GM21723 (cell line): ENCODE data around the gene PDCD5.
"Not testable (repeated sequence)": the region's sequence is repeated elsewhere in the genome, so short reads cannot be mapped to it uniquely, and the experiment has no call there.

Experiments
- ATAC-seq: cut with Tn5 transposase; IDR thresholded peaks from one replicate; pipeline ENCODE4 v1.9.1; 2021; ENCODE audit warnings: mild to moderate bottlenecking, moderate library complexity; ENCODE audit not compliant: unreplicated experiment

Gene PDCD5

GRCh38 chr19:32580901-32581704 lies at the start of gene PDCD5:
Gene PDCD5, plus strand, starts transcription at chr19:32581190. Its CDS starts 72 bp downstream, at chr19:32581262.
- peak; percentile 89 for ATAC-seq

DNA sequence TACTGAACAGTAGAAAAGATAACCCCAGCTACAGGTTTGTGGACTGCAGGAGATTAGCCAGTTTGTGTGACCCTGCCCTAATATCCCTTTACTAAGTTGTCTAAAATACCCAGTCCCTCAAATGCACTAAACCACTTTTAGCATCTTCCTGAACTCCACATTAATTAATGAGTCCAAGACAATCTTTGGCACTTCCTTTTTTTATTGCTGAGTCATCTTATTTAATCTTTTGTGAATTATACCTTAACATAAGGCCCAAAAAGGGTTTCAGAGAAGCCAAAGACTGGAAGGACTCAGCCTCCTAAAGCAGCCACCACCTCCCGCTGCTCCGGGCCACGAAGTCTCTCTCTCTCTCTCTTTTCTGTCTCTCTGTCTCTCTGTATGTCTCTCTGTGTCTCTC lies 48.8 kb upstream of the PDCD5 start:
- ATAC-seq = no peak

DNA sequence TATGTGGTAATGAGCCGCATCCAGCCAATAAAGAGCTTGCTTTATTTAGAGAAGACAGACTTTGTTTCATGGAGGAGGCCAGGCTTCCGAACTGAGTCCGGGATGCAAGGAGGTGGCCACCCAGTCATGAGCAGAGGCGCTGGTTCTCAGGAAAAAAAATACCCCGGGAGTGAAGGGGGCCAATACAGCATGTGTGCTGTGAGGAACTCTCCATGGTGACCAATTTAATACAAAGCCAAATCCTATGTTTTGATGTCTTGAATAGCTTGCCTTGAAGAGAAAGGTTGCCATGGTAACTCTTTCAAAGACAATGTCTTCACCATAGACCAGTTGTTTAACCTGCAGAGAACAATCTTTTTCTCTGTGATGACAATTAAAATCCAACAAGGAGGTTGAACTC lies 43.4 kb upstream of the PDCD5 start:
- ATAC-seq = no peak

DNA sequence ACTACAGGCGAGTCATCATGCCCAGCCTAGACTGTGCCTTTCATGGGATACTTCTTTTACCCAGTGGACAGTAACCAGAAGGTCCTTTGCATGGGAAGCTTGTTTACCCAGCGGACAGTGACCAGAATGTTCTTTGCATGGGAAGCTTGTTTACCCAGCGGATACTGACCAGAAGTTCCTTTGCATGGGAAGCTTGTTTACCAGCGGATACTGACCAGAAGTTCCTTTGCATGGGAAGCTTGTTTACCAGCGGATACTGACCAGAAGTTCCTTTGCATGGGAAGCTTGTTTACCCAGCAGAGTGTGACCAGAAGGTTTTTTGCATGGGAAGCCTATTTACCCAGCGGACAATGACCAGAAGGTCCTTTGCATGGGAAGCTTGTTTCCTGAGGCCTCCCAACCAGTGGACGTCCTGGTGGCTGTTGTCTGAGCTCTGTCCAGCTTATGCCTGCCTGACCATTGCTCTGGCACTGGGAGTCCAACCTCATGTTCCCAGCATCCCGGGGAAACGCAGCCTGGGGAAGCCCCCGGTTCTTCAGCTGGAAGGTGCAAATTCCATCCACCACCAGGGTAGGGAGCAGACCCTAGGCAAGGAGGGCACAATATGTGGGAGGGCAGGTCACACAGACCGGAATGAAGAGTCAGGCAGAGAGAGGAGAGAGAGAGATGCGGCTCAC lies 41.6 kb upstream of the PDCD5 start:
- no peak for ATAC-seq

GRCh38 chr19:32540621-32541020 lies 40.4 kb upstream of the PDCD5 start:
- no peak for ATAC-seq

DNA sequence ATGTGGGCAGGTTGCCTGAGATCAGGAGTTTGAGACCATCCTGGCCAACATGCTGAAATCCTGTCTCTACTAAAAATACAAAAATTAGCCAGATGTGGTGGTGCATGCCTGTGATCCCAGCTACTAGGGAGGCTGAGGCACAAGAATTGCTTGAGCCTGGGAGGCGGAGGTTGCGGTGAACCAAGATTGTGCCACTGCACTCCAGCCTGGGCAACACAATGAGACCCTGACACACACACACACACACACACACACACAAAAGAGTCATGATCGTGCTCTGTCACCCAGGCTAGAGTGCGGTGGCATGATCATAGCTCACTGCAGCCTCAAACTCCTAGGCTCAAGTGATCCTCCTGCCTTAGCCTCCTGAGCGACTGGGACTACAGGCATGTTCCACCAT lies 39.6 kb upstream of the PDCD5 start:
- ATAC-seq = not testable (repeated sequence)

DNA sequence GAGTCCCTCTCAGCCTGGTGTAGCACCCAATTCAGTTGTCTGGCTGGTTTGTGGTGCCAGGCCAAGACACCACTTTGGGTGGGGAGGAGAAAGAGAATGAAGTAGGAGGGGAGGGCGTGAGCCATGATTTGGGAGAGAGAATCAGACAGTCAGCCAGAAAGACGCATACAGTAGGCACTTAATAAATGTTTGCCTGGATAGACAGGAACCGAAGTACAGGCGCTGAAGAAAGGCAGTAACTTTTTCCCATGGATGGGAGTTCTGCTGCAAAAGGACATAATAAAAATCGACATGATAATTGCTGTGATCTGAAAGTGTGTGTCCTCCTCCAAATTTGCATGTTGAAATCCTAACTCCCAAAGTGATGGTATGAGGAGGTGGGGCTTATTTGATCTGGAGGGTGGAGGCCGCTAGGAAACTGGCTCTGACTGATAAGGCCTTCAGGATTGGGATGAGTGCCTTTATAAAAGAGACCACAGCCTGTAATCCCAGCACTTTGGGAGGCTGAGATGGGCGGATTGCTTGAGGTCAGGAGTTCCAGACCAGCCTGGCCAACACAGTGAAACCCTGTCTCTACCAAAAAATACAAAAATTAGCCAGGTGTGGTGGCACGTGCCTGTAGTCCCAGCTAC lies 38.4 kb upstream of the PDCD5 start:
- no peak for ATAC-seq

DNA sequence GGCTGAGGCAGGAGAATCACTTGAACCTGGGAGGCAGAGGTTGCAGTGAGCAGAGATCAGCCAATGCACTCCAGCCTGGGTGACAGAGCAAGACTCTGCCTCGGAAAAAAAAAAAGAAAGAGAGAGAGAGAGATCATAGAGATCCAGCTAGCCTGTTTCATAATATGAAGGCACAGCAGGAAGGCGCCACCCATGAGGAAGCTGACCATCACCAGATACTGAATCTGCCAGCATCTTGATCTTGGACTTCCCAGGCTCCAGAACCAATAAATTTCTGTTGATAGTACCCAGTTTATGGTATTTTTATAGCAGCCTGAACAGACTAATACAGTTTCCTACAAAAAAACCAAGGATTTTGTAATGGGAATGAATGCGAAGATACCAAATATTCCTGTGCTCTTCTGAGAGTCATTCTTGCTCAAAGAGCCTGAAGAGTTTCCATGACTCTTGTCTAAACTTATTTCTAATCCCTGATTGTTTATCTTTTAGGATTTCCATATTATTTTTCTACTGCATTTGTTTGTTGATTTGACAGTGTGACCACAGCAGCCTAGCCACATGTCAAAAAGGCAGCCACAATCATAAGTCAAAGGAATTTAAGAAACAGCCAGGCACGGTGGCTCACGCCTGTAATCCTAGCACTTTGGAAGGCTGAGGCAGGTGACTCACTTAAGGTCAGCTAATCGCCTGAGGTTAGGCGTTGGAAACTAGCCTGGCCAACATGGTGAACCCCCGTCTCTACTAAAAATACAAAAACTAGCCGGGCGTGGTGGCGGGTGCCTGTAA lies 37.7 kb upstream of the PDCD5 start:
- no peak for ATAC-seq

DNA sequence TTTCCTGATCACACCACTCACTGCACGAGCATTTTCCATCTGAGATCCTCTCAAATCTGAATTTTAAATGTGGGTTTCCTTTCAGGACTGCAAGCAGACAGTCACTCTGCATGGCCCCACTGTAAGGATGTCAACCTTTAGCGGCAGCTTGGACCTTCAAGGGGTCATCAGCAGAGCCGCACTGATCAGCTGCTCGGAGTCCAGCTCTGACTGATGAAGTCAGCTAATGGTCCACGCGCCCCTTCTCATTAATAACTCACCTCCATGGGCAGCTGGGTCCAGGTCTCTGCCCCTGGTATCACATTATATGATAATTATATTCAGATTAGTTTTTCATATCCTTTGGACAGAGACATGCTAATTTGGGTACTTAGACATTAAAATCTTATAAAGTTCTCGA lies 36.1 kb upstream of the PDCD5 start:
- no peak for ATAC-seq

- no peak for ATAC-seq
These were observed 30.3 kb upstream of the PDCD5 start for GRCh38 chr19:32550666-32551065.

- no peak for ATAC-seq
These were observed 25.2 kb upstream of the PDCD5 start for GRCh38 chr19:32555786-32556185.

- ATAC-seq = no peak
These were observed 22.3 kb upstream of the PDCD5 start for GRCh38 chr19:32558607-32559228.

GRCh38 chr19:32563761-32564160 lies 17.2 kb upstream of the PDCD5 start:
- ATAC-seq = no peak

- no peak for ATAC-seq
These were observed 14.7 kb upstream of the PDCD5 start for GRCh38 chr19:32566246-32566830.

GRCh38 chr19:32567486-32567885 lies 13.5 kb upstream of the PDCD5 start:
- no peak for ATAC-seq

GRCh38 chr19:32570081-32570785 lies 10.8 kb upstream of the PDCD5 start:
- ATAC-seq = no peak

DNA sequence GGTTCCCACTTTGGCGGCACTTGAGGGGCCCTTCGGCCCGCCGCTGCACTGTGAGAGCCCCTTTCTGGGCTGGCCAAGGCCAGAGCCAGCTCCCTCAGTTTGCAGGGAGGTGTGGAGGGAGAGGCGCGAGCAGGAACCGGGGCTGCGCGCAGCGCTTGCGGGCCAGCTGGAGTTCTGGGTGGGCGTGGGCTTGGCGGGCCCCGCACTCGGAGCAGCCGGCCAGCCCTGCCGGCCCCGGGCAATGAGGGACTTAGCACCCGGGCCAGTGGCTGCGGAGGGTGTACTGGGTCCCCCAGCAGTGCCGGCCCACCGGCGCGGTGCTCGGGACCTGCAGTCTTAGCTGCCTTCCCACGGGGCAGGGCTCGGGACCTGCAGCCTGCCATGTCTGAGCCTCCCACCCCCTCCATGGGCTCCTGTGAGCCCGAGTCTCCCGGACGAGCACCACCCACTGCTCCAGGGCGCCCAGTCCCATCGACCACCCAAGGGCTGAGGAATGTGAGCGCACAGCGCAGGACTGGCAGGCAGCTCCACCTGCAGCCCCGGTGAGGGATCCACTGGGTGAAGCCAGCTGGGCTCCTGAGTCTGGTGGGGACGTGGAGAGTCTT lies 9.4 kb upstream of the PDCD5 start:
- ATAC-seq = not testable (repeated sequence)

DNA sequence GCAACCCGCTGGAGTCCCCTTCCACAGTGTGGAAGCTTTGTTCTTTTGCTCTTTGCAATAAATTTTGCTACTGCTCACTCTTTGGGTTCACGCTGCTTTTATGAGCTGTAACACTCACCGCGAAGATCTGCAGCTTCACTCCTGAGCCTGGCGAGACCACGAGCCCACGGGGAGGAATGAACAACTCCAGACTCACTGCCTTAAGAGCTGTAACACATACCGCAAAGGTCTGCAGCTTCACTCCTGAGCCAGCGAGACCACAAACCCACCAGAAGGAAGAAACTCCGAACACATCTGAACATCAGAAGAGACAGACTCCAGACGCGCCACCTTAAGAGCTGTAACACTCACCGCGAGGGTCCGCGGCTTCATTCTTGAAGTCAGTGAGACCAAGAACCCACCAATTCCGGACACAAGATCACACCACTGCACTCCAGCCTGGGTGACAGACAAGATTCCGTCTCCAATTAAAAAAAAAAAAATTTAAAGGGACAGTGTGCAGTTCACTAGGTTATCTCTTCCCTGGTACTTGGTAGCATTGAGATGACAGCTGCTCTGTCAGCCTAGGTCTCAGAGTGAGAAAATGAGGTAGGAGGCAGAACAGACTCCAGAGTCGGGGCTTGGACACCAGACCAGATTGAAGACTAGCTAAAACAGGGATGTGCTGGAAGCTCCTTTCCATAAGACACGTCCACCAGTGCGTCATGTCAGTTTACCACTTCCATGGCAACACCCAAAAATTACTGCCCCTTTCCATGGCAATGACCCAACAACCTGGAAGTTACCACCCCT lies 8.1 kb upstream of the PDCD5 start:
- not testable (repeated sequence) for ATAC-seq

GRCh38 chr19:32573492-32573794 lies 7.5 kb upstream of the PDCD5 start:
- ATAC-seq = no peak
